Measurements from ENCODE around the gene PIGQ.

GRCh38 chr16:629185-629832, 59.5 kb downstream of the PIGQ start:
- TF ChIP-seq TAF1 (IDR thresholded peaks at IDR 0.05; ENCODE audit: borderline replicate concordance, low read depth, low read length) (no peak), POLR2A (IDR thresholded peaks at IDR 0.05; ENCODE audit: low read depth, low read length) (no peak)
